PFSK-1 (cell line): ENCODE measurements around the gene PKMYT1.

Experiments used
- POLR2AphosphoS5 ChIP-seq: IDR thresholded peaks from 2 replicates; pipeline ENCODE4 v1.6.1; 2012; ENCODE audit warnings: low read depth, mild to moderate bottlenecking, control low read depth, low read length, moderate library complexity
- SIN3A ChIP-seq: IDR thresholded peaks from 2 replicates; pipeline ENCODE4 v1.6.1; 2012; ENCODE audit warnings: mild to moderate bottlenecking, low read length, moderate library complexity, borderline replicate concordance; ENCODE audit not compliant: insufficient read depth
- TAF1 ChIP-seq: IDR thresholded peaks from 2 replicates; pipeline ENCODE4 v1.6.1; 2012; ENCODE audit warnings: low read length, control low read depth, borderline replicate concordance; ENCODE audit not compliant: insufficient read depth

DNA sequence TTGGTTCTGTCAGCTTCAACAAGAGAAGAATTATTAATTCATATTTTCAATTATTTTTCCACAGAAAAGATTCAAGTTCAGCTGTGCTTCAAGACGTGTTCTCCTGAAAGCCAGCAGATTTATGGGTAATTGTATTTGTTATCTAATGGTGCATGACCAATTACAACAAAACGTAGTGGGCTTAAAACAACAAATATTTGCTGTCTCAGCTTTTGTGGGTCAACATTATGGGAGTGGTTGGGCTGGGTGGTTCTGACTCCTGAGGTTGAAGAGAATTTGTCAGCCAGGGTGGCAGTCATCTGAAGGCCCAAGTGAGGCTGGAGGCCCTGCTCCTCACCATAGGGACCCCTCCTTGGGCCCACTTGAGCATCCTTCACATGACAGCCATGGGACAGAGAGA, 40.3 kb downstream of the PKMYT1 start:
- TF ChIP-seq SIN3A: no peak
- no peak for TF ChIP-seq POLR2AphosphoS5
- no peak for TF ChIP-seq TAF1
